Esophagus muscularis mucosa (tissue), 4 donors: ENCODE data around the gene BSCL2.

ENCODE experiments used
- EP300 ChIP-seq: sonication (generic); formaldehyde crosslinking; IDR thresholded peaks from one replicate; pipeline ENCODE4 v1.6.1; 2017; ENCODE audit warnings: antibody characterized with exemption
- POLR2A ChIP-seq: fragments of 450-650 bp; IDR thresholded peaks from one replicate; pipeline ENCODE4 v1.6.1; 2017; ENCODE audit warnings: antibody characterized with exemption, moderate library complexity, mild to moderate bottlenecking, low read depth
- POLR2AphosphoS5 ChIP-seq, 2 donors: sonication (generic); formaldehyde crosslinking; IDR thresholded peaks; one replicate each; pipeline ENCODE4 v1.6.1; 2017; ENCODE audit warnings: antibody characterized with exemption in 2 of 2
- TF ChIP-seq, protein P1 (sequence below), 3 experiments: fragments of 200-600 bp in 2 of 3; fragments of 450-650 bp in 1 of 3; sonication (generic) in 2 of 3; IDR thresholded peaks; one replicate each; pipeline ENCODE4 v1.5.1; 2017 to 2019; ENCODE audit warnings: antibody characterized with exemption in 3 of 3, mild to moderate bottlenecking in 2 of 3, moderate library complexity in 1 of 3

DNA sequence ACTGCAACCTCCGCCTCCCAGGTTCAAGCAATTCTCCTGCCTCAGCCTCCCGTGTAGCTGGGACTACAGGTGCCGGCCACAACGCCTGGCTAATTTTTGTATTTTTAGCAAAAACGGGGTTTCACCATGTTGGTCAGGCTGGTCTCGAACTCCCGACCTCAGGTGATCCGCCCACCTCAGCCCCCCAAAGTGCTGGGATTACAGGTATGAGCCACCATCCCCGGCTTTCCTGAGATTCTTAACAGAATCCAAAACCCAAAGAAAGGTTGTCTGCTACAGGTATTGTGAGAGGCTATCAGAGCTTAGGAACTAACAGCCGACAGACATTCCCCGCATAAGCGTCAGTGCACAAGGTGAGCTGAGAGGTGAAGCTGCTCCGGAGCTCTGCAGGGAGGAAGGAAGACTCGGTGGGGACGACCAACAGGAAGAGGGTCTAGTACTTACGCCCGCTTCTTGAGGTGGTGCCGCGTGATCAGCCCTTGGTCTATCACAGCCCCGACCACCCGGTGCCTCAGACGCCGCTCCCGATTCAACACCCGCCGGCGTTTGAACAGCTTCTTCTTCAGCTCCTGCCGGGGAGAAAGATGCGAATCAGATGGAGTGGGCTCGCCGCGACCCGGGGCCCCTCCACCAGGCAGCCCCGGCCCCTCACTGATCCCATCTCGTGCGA lies 42.7 kb downstream of the BSCL2 start:
- no peak for TF ChIP-seq POLR2A
- TF ChIP-seq, protein P1, sequence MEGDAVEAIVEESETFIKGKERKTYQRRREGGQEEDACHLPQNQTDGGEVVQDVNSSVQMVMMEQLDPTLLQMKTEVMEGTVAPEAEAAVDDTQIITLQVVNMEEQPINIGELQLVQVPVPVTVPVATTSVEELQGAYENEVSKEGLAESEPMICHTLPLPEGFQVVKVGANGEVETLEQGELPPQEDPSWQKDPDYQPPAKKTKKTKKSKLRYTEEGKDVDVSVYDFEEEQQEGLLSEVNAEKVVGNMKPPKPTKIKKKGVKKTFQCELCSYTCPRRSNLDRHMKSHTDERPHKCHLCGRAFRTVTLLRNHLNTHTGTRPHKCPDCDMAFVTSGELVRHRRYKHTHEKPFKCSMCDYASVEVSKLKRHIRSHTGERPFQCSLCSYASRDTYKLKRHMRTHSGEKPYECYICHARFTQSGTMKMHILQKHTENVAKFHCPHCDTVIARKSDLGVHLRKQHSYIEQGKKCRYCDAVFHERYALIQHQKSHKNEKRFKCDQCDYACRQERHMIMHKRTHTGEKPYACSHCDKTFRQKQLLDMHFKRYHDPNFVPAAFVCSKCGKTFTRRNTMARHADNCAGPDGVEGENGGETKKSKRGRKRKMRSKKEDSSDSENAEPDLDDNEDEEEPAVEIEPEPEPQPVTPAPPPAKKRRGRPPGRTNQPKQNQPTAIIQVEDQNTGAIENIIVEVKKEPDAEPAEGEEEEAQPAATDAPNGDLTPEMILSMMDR (IDR thresholded peaks at IDR 0.05), result no peak
- no peak for TF ChIP-seq POLR2AphosphoS5 (IDR thresholded peaks at IDR 0.05)
- no peak for TF ChIP-seq EP300
